ENCODE measurements around the gene ACO2.
"Not testable (repeated sequence)": the region's sequence is repeated elsewhere in the genome, so short reads cannot be mapped to it uniquely, and the experiment has no call there.

Gene ACO2

DNA sequence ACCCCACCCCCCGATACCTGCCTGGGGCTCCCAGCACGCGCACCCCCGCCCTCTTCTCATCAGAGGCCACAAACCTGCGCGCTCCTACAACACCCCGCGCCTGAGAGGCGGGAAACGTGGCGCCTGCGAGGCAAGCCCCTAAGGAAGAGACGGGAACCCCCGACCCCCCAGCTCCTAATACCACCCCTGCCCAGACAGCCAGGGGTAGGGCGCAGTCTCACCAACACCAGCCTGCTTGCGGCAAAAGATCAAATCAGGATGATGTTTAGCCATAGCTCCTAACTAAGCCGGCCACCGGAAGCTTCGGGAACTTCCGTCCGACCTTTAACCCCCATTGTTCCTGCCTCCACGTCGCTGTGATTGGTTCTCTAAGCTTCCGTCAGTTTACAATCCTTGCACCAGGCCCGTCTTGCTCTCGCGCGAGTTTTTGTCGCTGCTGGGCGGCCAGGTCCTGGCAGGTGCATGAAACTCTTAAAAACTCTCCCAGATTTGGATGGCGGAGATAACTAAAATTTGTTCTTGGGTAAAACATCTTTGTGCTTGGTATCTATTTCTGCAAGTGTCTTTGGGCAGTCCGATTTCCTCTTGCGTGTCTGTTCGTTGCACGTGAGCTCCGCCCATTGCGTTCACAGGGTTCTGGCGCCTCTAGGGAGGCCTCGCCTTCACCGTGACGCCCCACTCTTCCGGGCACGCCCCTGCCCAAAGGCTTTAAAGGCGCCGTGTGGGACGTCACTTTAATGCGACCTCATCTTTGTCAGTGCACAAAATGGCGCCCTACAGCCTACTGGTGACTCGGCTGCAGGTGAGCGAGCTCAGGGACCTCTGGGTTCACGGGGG lies at the start of gene ACO2, which contains the start of gene PHF5A:
TSS of gene ACO2 (plus strand) at position 737 of the 837 bp plus-strand sequence. CDS start at position 767, 30 bp downstream.
TSS of gene PHF5A (minus strand) at position 312 of the 837 bp plus-strand sequence. CDS start at position 273, 39 bp downstream.
- DNase-seq (ENCODE audit: low spot score): peak; percentile 97

DNA sequence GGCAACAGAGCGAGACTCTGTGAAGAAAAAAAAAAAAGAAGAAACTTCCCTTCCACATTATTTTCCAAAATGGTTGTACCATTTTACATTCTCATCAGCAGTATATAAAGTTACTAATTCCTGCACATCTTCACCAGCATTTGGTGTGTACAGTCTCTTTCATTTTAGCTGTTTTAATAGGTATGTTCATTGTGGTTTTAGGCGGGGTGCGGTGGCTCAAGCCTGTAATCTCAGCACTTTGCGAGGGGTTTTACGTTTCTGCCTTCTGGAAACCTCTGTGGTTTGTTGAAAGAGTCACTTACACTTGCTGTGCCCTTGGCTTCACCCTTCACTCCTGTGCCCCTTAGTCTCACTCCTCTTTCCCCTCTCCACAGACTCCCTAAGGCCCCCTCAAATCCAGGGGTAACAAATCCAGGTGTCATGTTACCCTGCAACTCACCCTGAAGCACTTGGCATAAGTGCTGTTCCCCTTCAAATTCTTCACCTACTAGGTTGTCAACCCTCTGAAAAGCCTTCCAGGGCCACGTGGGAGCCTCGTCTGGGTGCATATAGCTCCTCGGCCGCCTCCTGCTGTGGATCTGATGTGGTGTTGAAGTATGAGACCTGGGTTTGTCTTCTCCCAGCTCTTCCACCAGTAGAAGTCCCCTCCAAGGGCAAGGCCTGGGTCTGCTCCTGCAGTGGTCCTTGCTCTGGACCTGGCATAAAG lies 43.1 kb upstream of the ACO2 start:
- DNase-seq (ENCODE audit: low spot score): no peak

DNA sequence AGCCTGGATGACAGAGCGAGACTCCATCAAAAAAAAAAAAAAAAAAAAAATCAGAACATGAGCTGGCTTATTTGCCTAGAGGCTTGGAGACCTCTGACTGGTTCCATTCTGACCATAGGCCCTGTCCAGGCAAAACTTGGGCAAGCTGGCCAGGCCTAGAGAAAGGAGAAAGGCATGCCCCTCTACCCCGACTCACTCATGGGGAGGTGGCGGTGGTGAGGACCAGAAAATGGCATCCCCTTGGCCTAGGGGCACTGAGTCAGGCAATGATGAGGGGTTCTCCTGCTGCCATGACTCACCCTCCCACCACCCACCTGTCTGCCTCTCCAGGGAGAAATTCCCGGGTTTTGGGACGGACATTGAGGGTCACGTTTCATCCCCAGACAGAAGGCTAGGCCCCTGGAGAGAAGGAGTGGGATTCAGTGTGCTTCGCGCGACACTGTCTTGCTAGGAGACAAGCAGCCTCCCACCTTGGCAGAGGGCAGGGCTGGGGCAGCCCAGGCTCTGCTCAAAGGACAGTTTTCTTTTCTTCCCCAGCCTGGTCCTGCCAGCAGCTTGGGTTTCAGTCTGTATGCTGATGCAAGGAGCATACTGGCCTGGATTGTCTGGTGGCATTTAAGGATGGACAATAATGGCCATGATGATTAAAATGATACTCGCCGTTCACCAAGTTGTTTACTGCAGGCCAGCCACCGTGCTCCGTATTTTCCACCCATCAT lies 39.5 kb upstream of the ACO2 start:
- no peak for DNase-seq (ENCODE audit: low spot score)

DNA sequence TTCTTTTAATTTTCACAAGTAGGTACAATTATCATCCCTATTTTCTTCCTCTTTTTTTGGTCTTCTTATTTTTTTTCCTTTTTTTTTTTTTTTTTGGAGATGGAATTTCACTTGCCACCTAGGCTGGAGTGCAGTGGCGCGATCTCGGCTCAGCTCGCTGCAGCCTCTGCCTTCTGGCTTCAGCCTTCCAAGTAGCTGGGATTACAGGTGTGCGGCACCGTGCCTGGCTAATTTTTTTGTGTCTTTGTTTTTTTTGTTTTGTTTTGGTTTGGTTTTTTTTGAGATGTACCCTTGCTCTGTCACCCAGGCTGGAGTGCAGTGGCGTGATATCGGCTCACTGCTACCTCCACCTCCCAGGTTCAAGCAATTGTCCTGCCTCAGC lies 39.0 kb upstream of the ACO2 start:
- no peak for DNase-seq (ENCODE audit: low spot score)

DNA sequence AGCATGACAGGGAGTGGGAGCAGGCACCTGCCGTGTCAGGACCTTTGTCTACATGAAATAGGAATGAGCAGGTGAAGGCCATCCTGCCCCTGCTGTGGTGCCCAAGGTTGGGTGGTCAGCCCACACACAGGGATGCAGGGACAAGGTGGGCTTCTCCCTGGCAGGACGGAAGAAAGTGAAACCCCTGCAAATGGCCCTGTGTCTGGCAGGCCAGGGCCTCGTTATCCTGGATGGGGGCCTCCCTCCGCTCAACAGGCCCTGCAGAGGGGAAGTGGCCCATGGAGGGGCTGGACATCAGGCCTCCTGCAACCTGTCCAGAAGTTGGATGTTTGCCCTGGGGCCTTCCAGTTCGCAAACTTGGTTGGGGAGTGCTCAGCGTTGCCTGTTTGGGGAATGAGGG lies 37.3 kb upstream of the ACO2 start:
- no peak for DNase-seq (ENCODE audit: low spot score)

DNA sequence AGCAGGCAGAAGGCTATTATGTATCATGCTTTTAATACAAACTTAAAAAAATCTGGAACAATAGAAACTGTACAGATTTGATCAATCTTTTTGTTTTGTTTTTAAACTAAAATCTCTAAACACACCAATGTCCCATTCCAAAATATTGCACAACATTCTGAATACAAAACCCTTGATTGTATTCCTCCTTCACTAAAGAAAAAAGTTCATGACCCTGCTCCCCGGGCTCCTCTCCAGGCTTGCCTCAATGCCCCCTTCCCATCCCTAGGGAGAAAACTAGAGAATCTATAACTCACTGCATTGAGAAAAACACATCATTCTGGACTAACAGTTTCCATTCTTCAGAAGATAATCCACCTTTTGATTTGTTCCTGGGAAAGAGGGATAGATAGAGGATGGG lies 35.4 kb upstream of the ACO2 start:
- not testable (repeated sequence) for DNase-seq (ENCODE audit: low spot score)

DNA sequence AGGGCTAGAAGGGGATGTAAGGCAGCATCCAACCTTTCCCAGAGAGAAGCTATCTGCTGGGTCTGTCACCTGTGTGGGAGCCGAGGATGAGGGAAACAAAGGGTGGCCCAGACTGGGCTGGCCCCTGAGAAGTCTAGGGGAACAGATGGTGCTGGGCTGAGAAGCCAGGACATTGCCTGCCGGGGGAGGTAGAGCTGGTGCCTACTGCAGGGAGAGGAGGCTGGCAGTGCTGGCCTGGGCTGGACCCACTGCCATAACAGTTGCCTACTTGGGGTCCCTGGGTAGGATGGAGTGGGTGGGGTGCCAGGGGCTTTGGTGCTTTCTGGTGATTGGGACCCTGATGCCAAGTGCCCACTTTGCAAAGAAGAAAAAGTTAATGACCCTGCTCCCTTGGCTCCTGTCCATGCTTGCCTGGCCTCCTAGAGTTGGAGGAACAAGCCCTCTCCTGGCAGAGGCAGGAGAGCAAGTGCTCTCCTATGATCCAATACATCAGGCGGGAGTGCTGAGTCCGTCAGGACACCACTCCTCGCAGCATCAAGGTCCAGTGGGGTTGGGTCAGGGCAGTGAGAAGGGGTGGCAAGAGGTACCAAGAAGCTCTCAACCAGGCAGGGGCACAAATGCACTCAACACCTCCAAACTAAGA lies 34.4 kb upstream of the ACO2 start:
- DNase-seq (ENCODE audit: low spot score): not testable (repeated sequence)

DNA sequence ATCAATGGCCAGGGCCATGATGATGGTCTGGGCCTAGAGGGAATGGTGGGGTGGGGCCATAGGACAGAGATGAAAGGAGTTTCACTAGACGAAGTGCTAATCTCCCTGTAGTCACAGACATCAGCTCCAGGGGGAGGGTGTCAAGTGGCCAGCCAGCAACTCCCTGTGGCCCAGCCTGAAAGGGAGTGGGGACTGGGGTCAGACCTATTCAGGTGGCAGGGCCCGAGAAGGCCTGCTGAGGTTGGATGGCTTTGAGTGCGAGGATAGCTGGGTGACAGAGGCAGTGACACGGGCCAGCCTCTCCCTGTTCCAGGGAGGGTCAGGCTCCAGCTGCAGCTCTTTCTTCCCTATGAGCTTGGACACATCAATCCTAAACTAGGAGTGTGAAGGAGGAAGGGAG lies 33.4 kb upstream of the ACO2 start:
- DNase-seq (ENCODE audit: low spot score): no peak

DNA sequence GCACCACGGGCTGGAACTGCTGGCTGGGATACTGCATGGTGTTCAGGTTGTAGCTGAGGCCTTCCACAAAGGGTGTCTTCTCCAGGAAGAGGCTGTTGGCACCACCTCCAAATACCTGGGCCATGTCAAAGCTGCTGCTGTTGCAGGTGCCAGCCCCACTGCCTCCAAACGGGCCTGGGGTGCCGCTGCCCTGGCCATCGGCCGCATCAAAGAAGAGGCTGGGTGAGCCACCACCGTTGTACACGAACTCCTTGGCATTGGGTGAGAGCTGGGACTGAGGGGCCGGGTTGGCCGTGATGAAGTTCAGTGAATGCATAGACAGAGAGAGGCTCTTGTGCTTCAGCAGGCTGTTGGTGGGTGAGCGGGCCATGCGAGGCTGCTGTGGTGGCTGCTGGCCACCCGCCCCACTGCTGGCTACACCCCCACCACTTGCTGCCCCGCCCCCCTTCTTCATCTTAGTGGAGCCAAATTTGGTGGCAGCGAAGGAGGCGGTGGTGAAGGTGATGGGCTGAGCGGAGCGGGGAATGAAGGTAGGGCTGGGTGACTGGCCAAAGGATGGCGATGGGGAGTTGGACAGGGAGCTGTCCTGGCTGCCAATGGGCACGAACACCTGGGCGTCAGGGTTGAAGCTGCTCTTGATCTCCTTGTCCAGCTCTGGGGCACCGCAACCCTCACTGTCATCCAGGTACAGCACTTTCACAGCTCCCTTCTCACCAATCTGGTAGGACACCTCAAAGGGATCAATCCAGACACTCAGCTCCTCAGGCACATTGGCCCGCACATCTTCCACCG lies 32.4 kb upstream of the ACO2 start:
- DNase-seq (ENCODE audit: low spot score): no peak

DNA sequence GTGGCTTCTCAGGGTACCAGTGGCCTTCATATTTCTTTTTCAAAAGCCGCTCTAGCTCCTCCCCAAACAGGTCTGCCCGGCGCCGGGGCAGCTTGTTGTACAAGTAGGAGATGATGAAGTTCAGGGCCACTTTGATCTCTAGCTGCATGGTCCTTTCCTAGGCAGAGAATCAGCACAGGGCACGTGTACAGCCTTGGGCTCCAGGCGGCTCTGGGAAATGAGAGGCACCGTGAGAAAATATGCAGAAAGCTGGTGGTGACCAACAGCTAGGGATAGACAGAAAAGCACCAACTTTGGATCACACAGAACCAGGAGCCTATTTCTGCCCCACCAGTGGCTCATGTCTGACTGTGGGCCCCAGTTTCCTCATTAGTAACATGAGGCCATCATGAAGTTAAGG lies 31.7 kb upstream of the ACO2 start:
- no peak for DNase-seq (ENCODE audit: low spot score)

DNA sequence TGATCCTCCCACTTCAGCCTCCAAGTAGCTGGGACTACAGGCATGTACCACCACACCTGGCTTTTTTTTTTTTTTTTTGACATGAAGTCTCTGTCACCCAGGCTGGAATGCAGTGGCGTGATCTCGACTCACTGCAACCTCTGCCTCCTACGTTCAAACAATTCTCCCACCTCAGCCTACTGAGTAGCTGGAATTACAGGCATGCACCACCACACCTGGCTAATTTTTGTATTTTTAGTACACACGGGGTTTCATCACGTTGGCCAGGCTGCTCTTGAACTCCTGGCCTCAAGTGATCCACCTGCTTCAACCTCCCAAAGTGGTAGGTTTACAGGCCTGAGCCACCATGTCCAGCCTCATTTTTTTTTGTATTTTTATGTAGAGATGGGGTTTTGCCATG lies 28.4 kb upstream of the ACO2 start:
- peak; percentile 45 for DNase-seq (ENCODE audit: low spot score)

DNA sequence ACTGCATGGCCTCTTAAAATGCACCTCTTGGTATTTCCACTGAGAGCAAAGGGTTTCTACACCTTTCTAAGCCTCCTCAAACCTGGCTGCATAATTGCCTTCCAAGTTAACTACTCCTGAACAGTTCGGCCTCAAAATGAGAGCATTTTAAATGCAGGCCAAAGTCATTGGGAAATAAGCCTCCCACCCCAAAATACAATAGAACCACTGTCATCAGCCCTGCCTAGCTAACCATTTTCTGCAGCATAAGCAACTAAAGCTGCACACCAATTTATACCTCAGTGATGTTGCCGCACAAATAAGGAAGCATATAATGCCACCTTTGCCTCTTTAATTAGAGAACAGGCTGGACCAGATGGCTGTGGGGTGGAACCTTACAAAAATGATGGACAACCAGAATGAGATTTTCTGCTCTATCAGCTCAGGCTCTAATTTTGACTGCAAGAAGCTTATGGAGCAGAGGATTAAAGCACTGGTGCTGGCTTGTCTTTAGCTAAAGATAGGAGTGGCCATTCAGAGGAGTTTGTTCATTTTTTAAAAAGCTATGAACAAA lies 26.6 kb upstream of the ACO2 start:
- DNase-seq (ENCODE audit: low spot score): no peak

DNA sequence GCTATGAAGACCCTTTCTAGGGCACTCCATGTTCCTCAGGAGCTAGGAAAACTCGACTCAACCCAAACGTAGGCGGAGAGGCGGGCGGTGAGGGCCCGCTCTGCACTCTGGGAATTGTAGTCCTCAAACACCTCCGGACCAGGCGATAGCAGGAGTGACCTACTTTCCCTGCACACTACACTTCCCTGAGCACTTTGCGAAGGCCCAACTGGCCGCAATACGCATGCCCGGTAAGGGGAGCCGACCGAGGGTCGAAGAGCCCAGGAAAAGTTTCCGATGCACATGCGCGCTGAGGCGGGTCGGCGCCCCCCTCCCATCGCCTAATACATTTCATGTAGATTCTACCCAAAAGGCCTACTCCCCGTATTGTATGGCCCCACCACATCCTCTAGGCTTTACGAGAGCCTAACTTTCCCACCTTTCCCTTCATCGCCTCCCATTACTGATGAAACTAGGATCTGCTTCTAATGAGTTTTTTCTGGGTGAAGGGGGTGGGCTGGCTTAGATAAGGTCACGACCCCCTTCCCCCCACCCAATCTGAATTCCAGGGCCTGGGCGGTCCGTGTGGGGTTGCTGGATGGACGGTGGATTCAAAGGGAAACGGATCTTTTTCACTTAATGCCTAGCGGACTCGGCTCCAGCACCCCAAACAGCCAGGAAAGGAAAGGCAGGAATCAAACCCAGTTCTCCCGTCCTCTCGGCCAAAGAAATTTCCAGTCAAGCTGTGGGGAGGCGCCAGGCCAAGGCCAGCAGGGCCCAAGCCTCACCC lies 24.4 kb upstream of the ACO2 start:
- peak; percentile 95 for DNase-seq (ENCODE audit: low spot score)

DNA sequence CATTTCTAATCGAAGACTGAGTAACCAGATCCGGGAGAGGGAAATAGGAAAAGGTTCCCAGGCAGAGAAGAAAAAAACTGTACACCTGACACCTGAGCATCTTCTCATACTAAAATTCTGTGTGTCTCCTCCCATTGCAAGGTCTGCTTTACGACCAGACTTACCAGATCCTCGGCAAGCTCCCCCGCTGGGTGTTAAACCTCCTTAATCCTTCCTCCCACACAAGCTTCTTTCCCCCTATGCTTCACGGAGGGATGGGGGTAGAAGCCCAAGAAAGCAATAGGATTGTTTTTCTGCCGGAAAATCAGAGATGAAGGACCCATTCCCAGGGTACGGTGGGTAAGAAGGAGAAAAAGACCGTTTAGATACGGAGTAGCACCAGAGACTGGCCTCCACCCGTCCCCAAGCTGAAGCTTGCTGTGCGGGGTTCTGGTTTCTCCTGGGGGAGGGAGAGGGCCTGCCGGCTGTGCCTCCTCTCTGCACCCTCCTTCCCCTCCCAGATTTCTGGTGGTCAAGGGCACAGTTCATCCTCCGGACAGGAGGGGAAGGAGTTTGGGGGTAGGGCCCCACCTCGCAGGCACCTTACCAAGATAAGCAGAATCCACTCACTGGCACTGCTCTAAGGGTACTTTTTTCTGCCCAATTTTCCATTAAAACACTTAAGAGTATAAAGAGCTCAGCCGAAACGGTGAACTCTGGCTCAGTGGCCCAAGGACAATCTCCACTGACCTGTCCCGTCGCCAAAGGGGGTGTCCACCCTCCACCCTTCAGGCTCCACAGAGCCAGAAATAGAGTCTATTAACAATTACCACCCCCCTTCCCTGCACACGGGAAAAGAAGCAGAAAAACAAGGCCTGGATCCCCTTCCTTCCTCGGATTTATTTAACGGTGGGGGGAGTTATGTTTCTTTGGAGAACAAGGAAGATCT lies 23.5 kb upstream of the ACO2 start:
- DNase-seq (ENCODE audit: low spot score): peak; percentile 29

DNA sequence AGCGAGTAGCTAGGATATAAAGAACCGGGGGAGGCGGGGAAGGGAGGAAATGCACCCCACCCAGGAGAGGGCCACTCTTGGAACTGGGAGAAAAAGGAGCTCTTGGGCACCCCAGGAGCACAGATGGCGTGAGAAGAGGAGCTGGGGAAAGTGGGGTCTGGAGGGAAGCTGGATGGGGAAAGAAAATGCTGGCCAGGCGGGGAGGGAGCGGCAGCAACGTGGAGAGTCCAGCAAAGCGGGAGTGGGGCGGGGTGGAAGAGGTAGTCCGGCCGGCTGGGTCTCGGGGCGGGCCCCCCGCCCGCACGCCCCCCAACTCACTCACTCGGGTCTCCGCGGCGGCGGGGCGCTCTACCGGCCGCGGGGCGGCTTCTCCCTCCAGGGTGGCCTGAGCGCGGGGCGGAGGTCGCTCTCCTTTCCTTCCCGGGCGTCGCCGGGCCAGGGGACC lies 22.8 kb upstream of the ACO2 start:
- DNase-seq (ENCODE audit: low spot score): no peak

DNA sequence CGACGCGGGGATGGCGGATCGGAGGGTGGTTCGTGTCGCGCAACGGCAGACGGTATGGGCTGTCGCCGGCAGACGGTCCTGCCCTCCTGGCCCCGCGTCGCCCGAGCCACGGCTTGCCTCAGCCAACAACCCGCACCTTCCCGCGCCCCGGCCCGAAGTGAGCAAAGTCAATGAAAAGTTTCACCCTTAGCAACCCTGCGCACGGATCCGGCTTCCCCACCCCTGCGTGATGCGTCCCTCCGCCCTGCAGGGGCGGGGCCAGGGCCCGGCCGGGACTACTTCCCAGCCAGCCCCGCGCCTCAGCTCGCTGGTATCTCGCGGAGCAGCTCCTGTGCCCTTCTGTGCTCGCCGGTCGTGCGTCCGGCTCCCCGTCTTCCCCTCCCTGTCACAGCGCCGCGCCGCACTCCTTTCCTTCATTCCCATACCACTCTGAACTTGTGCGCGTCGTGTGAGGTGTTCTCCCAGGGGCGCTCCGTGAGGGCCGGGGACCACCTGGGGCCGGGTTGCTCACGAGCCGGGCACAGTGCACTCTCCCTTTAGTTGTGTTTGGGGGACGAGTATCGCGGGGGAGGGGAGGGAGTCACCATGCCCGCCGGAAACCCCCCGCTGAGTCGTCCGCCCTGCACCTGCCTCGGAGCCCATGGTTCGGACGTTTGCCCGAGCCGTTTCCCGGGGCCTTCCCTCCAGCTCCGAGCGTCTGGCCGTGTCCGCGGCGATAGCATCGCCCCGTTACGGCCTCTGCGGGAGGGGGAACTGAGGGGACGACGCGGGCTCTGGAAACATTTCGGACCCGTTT lies 22.1 kb upstream of the ACO2 start, which contains the start of gene TOB2:
TSS of gene TOB2 (minus strand) at position 163 of the 796 bp plus-strand sequence. CDS start 9,456 bp downstream, outside the sequence.
- peak; percentile 97 for DNase-seq (ENCODE audit: low spot score)

DNA sequence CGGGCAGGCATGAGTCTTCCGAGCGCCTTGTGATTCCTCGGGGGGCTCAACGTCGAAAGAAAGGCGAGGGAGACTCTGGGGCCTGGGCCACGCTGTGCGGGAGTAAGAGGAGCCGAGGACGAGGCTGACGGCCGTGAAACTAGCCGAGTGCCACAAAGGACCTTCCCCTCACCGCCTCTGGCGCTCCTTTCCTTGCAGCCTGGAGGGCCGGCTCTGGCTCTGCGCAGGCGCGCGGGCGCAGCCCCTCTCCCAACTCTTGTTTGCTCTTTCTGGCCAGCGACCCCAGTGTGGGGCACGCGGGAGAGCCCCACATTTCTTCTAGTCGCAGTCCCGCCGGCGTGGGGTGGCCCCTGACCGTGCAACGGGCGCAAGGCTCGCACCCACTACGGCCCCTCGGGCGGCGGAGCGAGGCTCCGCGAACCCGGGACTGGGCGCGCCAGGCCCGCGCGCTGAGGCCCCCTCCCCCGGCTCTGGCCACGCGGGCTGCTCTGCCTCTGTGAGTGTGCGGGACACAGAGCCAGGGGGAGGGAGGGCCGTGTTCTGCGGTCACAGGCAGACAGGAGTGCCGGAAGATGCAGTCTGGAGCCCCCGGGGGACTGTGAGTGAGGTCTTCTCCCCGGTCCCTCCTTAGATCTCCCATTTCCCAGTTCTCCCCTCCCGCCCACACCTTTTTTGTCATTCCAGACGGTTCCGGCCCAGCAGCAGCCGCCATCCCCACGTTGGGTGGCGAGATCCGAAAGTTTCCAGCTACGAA lies 21.3 kb upstream of the ACO2 start:
- peak; percentile 70 for DNase-seq (ENCODE audit: low spot score)
